A673 (cell line): ENCODE data around the gene MORN5. TPM values are rescaled to one million over a fixed set of nuclear protein-coding genes. Genes with fewer than 3 reads are reported as not detected.

Source experiments
- BruUV-seq: library from RNA; stranded (reverse); fragments of 400-500 nt; replicated peaks from 2 replicates; lab custom pipeline; 2021; lab: Mats Ljungman, UMichigan
- CTCF ChIA-PET: fragments of 300-600 bp; sonication (Branson Sonifier 250); formaldehyde crosslinking; loops from one replicate; lab custom pipeline; 2022; ENCODE audit warnings: antibody characterized with exemption; lab: Charles Lee
- POLR2A ChIA-PET: fragments of 300-600 bp; sonication (Branson Sonifier 250); formaldehyde crosslinking; loops from one replicate; lab custom pipeline; 2022; ENCODE audit warnings: antibody characterized with exemption; ENCODE audit not compliant: low non-redundant PET; lab: Charles Lee
- DNase-seq: peaks from one replicate; pipeline ENCODE4 v3.0.0-alpha.2; 2015; ENCODE audit warnings: low spot score
- H3K27ac ChIP-seq: fragments of 200-600 bp; sonication (generic); 2 replicates; pipeline ENCODE4 v1.5.1; 2016; ENCODE audit warnings: mixed run types, low read depth, mild to moderate bottlenecking, mixed read lengths, antibody characterized with exemption, low read length; ENCODE audit not compliant: poor library complexity, severe bottlenecking
- H3K27me3 ChIP-seq: fragments of 200-600 bp; sonication (generic); replicated peaks from 2 replicates; pipeline ENCODE4 v1.6.1; 2017; ENCODE audit warnings: mixed run types, low read depth, mild to moderate bottlenecking, mixed read lengths, antibody characterized with exemption, low read length; ENCODE audit not compliant: insufficient read depth, poor library complexity
- H3K36me3 ChIP-seq: fragments of 200-600 bp; sonication (generic); 2 replicates; pipeline ENCODE4 v1.6.1; 2016; ENCODE audit warnings: mixed run types, mild to moderate bottlenecking, mixed read lengths, antibody characterized with exemption, low read length; ENCODE audit not compliant: insufficient read depth, poor library complexity, severe bottlenecking
- H3K4me1 ChIP-seq: fragments of 200-600 bp; sonication (generic); 2 replicates; pipeline ENCODE4 v1.6.1; 2017; ENCODE audit warnings: mixed run types, mild to moderate bottlenecking, mixed read lengths, antibody characterized with exemption, low read length; ENCODE audit not compliant: insufficient read depth, poor library complexity, severe bottlenecking
- H3K4me3 ChIP-seq: fragments of 200-600 bp; sonication (generic); 2 replicates; pipeline ENCODE4 v1.5.1; 2016; ENCODE audit warnings: low read depth, mixed run types, mild to moderate bottlenecking, mixed read lengths, low read length; ENCODE audit not compliant: poor library complexity, severe bottlenecking
- H3K9me3 ChIP-seq: fragments of 200-600 bp; sonication (generic); 2 replicates; pipeline ENCODE4 v1.6.1; 2016; ENCODE audit warnings: mixed run types, low read depth, mild to moderate bottlenecking, mixed read lengths, antibody characterized with exemption, low read length; ENCODE audit not compliant: poor library complexity, severe bottlenecking
- CTCF ChIP-seq: fragments of 300-800, 200-600 bp; sonication (generic); conservative IDR thresholded peaks from 2 replicates; pipeline ENCODE4 v1.5.1; 2017; ENCODE audit warnings: low read depth, mild to moderate bottlenecking, antibody characterized with exemption, low read length, moderate library complexity, mixed read lengths
- EZH2 ChIP-seq: fragments of 200-600 bp; sonication (generic); IDR thresholded peaks from 2 replicates; pipeline ENCODE4 v1.6.1; 2017; ENCODE audit warnings: borderline replicate concordance, low read depth, mild to moderate bottlenecking, mixed read lengths, antibody characterized with exemption, low read length; ENCODE audit not compliant: poor library complexity, severe bottlenecking
- intact Hi-C: fragments of 100-400 bp; cut with micrococcal nuclease; formaldehyde crosslinking; loops from one replicate; pipeline ENCODE4 v1.10.0; 2022; ENCODE audit not compliant: unreplicated experiment
- total RNA-seq: library from RNA; stranded (reverse); gene quantifications from 2 replicates; pipeline ENCODE4 v1.2.3, GENCODE V29; 2021

Gene MORN5
- total RNA-seq, 1 experiment from 2014 or later: not detected

GRCh38 chr9:122229485-122229837 lies 69.8 kb downstream of the MORN5 start:
- POLR2A ChIA-PET: interaction anchor here (0.6 kb wide), 1 partner anchor 1732 kb away, joined by 3 read pairs; no protein-coding TSS in a partner anchor
- CTCF ChIA-PET: no interaction called here

GRCh38 chr9:122232796-122233306 lies 73.1 kb downstream of the MORN5 start:
- no TSS peak for BruUV-seq

More at GRCh38 chr9:122229485-122229837, 69.8 kb downstream of the MORN5 start:
- intact Hi-C loops: no loop called here
- H3K4me1 ChIP-seq: no peaks in the 10 kb centered on the region
- no peak for DNase-seq
- H3K36me3 ChIP-seq: no peaks in the 10 kb centered on the region
- no peaks in the 10 kb centered on the region for H3K9me3 ChIP-seq
- no TSS peak for BruUV-seq
- TF ChIP-seq EZH2 (no peak), CTCF (no peak)
- peaks cover 95% of the 10 kb centered on the region for H3K27me3 ChIP-seq
- H3K27ac ChIP-seq: no peak overlapping the region
- no peak overlapping the region for H3K4me3 ChIP-seq

GRCh38 chr9:122234022-122234748 lies 74.5 kb downstream of the MORN5 start:
- no TSS peak for BruUV-seq
- Histone ChIP-seq H3K9me3 (no peaks in the 10 kb centered on the region), H3K27me3 (peaks cover 53% of the 10 kb centered on the region), H3K27ac (no peak overlapping the region), H3K4me3 (no peak overlapping the region), H3K4me1 (no peaks in the 10 kb centered on the region), H3K36me3 (no peaks in the 10 kb centered on the region)
- TF ChIP-seq EZH2: no peak
- no peak for TF ChIP-seq CTCF
- POLR2A ChIA-PET: interaction anchor here (0.6 kb wide), 1 partner anchor 707 kb away, joined by 3 read pairs; the partner anchor contains the start of gene RABGAP1
- intact Hi-C loops: no loop called here
- no peak for DNase-seq
- CTCF ChIA-PET: no interaction called here

More at GRCh38 chr9:122232796-122233306, 73.1 kb downstream of the MORN5 start:
- TF ChIP-seq CTCF (no peak), EZH2 (no peak)
- POLR2A ChIA-PET: no interaction called here
- CTCF ChIA-PET: no interaction called here
- intact Hi-C loops: no loop called here
- H3K4me1 ChIP-seq: no peaks in the 10 kb centered on the region
- H3K9me3 ChIP-seq: no peaks in the 10 kb centered on the region
- no peak for DNase-seq
- no peak overlapping the region for H3K27ac ChIP-seq
- peaks cover 65% of the 10 kb centered on the region for H3K27me3 ChIP-seq
- H3K36me3 ChIP-seq: no peaks in the 10 kb centered on the region
- H3K4me3 ChIP-seq: no peak overlapping the region
